Esophagus squamous epithelium (tissue), 5 donors: ENCODE results near the gene UPK2. TPM values are rescaled to one million over a fixed set of nuclear protein-coding genes. Genes with fewer than 3 reads are reported as not detected.

Experiments
- DNase-seq: peaks from one replicate; lab custom pipeline; 2025; lab: John Stamatoyannopoulos, UW
- H3K27ac ChIP-seq, 4 donors: fragments of 200-600 bp; sonication (generic); one replicate each; pipeline ENCODE4 v1.5.1; 2016 to 2019; ENCODE audit warnings: mild to moderate bottlenecking in 1 of 4
- H3K27me3 ChIP-seq, 4 donors: fragments of 200-600 bp; sonication (generic); 1 replicate in 3 of 4; 2 replicates in 1 of 4; pipeline versions ENCODE4 v1.5.1 to v1.6.0; 2017 to 2021; ENCODE audit warnings: antibody characterized with exemption in 1 of 4
- H3K36me3 ChIP-seq, 3 donors: fragments of 200-600 bp; sonication (generic); one replicate each; pipeline ENCODE4 v1.5.1; 2016 to 2019
- H3K4me1 ChIP-seq, 3 donors: fragments of 200-600 bp; sonication (generic); one replicate each; pipeline ENCODE4 v1.5.1; 2017 to 2019
- H3K4me3 ChIP-seq, 4 donors: fragments of 200-600 bp; sonication (generic); 1 replicate in 3 of 4; 2 replicates in 1 of 4; pipeline ENCODE4 v1.5.1; 2016 to 2019; ENCODE audit warnings: mild to moderate bottlenecking in 2 of 4, moderate library complexity in 1 of 4
- H3K9me3 ChIP-seq, 3 donors: fragments of 200-600 bp; sonication (generic); one replicate each; pipeline ENCODE4 v1.5.1; 2016 to 2019
- POLR2A ChIP-seq, 4 donors: fragments of 450-650 bp; IDR thresholded peaks; one replicate each; pipeline ENCODE4 v1.6.1; 2017; ENCODE audit warnings: antibody characterized with exemption in 4 of 4, mild to moderate bottlenecking in 4 of 4, moderate library complexity in 3 of 4
- WGBS, 2 donors: methylation state at CpG; one replicate each; pipeline ENCODE4 v1.1.5; 2018; 5-methylcytosine and 5-hydroxymethylcytosine counted together
- intact Hi-C: fragments of 100-400 bp; cut with DNase I; formaldehyde crosslinking; loops from one replicate; pipeline ENCODE4 v1.15.0; 2022
- small RNA-seq, 4 donors: library from RNA; depleted of rRNA; stranded (forward); fragments of <200 nt; gene quantifications; one replicate each; pipeline ENCODE3, GENCODE V24; 2016
- total RNA-seq, 4 donors: library from RNA; depleted of rRNA; stranded (reverse); fragments of >200 nt; gene quantifications; one replicate each; pipeline ENCODE4 v1.1.0, GENCODE V29; 2016
- TF ChIP-seq, protein P1 (sequence below), 6 experiments: fragments of 450-650 bp in 4 of 6; fragments of 200-600 bp in 2 of 6; sonication (generic) in 2 of 6; IDR thresholded peaks; one replicate each; pipeline ENCODE4 v1.5.1; 2016 to 2019; ENCODE audit warnings: antibody characterized with exemption in 6 of 6, mild to moderate bottlenecking in 4 of 6, moderate library complexity in 4 of 6
- donor health status: DM: yes; HTN: yes; CAD: no.

Gene UPK2
- total RNA-seq, 4 donors from 2014 or later, result 0.57 TPM; not detected in 3

GRCh38 chr11:118998388-118998717, 42.3 kb downstream of the UPK2 start:
- H3K27ac ChIP-seq, result peak overlapping the region; percentile 87 to 91 (median 88)
- H3K36me3 ChIP-seq, result peaks cover 0 to 42% (median 7%) of the 10 kb centered on the region in 3 donors
- WGBS, 2 donors, result 2 to 20% methylated on average over 1 to 5 of the region's 19 CpGs
- intact Hi-C loops, result no loop called here
- DNase-seq, result no peak
- peaks cover 6 to 34% (median 23%) of the 10 kb centered on the region in 3 donors for H3K4me1 ChIP-seq
- H3K4me3 ChIP-seq, result peak overlapping the region; percentile 67 to 82 (median 78)
- no peaks in the 10 kb centered on the region for H3K9me3 ChIP-seq
- no peaks in the 10 kb centered on the region for H3K27me3 ChIP-seq
- TF ChIP-seq, protein P1, sequence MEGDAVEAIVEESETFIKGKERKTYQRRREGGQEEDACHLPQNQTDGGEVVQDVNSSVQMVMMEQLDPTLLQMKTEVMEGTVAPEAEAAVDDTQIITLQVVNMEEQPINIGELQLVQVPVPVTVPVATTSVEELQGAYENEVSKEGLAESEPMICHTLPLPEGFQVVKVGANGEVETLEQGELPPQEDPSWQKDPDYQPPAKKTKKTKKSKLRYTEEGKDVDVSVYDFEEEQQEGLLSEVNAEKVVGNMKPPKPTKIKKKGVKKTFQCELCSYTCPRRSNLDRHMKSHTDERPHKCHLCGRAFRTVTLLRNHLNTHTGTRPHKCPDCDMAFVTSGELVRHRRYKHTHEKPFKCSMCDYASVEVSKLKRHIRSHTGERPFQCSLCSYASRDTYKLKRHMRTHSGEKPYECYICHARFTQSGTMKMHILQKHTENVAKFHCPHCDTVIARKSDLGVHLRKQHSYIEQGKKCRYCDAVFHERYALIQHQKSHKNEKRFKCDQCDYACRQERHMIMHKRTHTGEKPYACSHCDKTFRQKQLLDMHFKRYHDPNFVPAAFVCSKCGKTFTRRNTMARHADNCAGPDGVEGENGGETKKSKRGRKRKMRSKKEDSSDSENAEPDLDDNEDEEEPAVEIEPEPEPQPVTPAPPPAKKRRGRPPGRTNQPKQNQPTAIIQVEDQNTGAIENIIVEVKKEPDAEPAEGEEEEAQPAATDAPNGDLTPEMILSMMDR (IDR thresholded peaks at IDR 0.05), result no peak
- TF ChIP-seq POLR2A (IDR thresholded peaks at IDR 0.05), result no peak

- no peak for TF ChIP-seq POLR2A (IDR thresholded peaks at IDR 0.05)
- TF ChIP-seq, protein P1 (IDR thresholded peaks at IDR 0.05), result no peak
- intact Hi-C loops, result no loop called here
- no peak for DNase-seq
These were observed 42.7 kb downstream of the UPK2 start for GRCh38 chr11:118998822-118999221.

DNA sequence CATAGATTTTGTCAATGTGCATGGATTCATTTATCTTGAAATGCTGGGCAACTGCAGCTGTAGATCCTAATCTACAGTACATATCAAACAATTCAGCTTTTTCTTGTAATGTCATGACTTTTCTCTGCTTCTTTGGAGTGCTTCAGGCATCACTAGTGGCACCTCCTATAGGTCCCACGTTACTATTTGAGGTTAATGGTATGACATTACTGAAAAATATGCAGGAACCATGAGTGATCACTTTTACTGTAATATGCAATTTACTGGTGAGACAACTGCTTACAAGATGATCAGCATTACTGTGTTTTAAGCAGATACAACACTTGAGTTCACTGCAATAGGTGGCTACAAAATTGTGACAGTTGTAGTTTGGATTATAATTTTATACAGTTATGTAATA, 44.8 kb downstream of the UPK2 start:
- no peak for TF ChIP-seq POLR2A (IDR thresholded peaks at IDR 0.05)
- TF ChIP-seq, protein P1 (IDR thresholded peaks at IDR 0.05), result no peak
- no peak overlapping the region for H3K27ac ChIP-seq
- H3K4me3 ChIP-seq, result no peak overlapping the region
- intact Hi-C loops, result no loop called here
- no peak for DNase-seq
- peaks cover 6 to 34% (median 23%) of the 10 kb centered on the region in 3 donors for H3K4me1 ChIP-seq
- WGBS, 2 donors, result 31 to 38% methylated on average over 1 of the region's 1 CpG
- no peaks in the 10 kb centered on the region for H3K27me3 ChIP-seq
- H3K36me3 ChIP-seq, result peaks cover 0 to 67% (median 7%) of the 10 kb centered on the region in 3 donors
- H3K9me3 ChIP-seq, result no peaks in the 10 kb centered on the region

More at GRCh38 chr11:118998822-118999221, 42.7 kb downstream of the UPK2 start:
- no peaks in the 10 kb centered on the region for H3K27me3 ChIP-seq
- peak overlapping the region; percentile 67 to 82 (median 78) for H3K4me3 ChIP-seq
- peak overlapping the region; percentile 87 to 91 (median 88) for H3K27ac ChIP-seq
- no peaks in the 10 kb centered on the region for H3K9me3 ChIP-seq
- H3K36me3 ChIP-seq, result peaks cover 0 to 46% (median 7%) of the 10 kb centered on the region in 3 donors
- 26 to 36% methylated on average over 6 of the region's 6 CpGs for WGBS, 2 donors
- H3K4me1 ChIP-seq, result peaks cover 6 to 34% (median 23%) of the 10 kb centered on the region in 3 donors

DNA sequence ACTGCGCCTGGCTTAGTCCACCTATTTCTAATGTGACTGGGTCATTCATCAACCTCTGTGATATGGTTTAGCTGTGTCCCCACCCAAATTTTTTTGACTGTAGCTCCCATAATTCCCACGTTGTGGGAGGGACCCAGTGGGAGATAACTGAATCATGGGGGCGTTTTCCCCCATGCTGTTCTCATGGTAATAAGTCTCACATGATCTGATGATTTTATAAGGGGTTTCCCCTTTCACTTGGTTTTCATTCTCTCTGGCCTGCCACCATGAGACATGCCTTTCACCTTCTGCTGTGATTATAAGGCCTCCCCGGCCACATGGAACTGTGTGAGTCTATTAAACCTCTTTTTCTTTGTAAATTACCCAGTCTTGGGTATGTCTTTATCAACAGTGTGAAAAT, 50.6 kb downstream of the UPK2 start:
- no peak for DNase-seq
- 80 to 86% methylated on average over 3 to 4 of the region's 4 CpGs for WGBS, 2 donors
- Histone ChIP-seq H3K27me3 (no peaks in the 10 kb centered on the region), H3K9me3 (no peaks in the 10 kb centered on the region), H3K4me1 (no peaks in the 10 kb centered on the region), H3K27ac (no peak overlapping the region), H3K36me3 (peaks cover 6 to 99% (median 18%) of the 10 kb centered on the region in 3 donors), H3K4me3 (no peak overlapping the region)
- TF ChIP-seq POLR2A (IDR thresholded peaks at IDR 0.05), result no peak
- TF ChIP-seq, protein P1 (IDR thresholded peaks at IDR 0.05), result no peak
- intact Hi-C loops, result no loop called here

Small RNAs within 50 kb of the gene (small RNA-seq; reads per million reads assigned to genes)
- gene AP003392.2 (0 reads per million in 4 donors), gene MIR4492 (0 reads per million in 4 donors), gene RF00017 (0 reads per million in 4 donors), gene RF00019 (0 reads per million in 4 donors), gene RN7SL688P (0 reads per million in 4 donors)

Other genes starting within 250 kb of the UPK2 start
- 10 to 100 TPM; 69.7 to 96.9 (median 84.6) TPM for gene DDX6, start 165.1 kb upstream of the UPK2 start, total RNA-seq
- under 1 TPM in 1 of 4 donors, not detected in 3; 0.06 TPM for gene CXCR5, start 72.4 kb upstream of the UPK2 start, total RNA-seq
- gene BCL9L, start 30.4 kb upstream of the UPK2 start, total RNA-seq, result 10 to 100 TPM; 16.4 to 29.6 (median 18.9) TPM
- not detected for gene FOXR1, start 15.5 kb downstream of the UPK2 start, total RNA-seq
- 10 to 100 TPM in 3 of 4 donors, 1 to 10 TPM in 1; 9.2 to 58.9 (median 29.4) TPM for gene CENATAC, start 41.8 kb downstream of the UPK2 start, total RNA-seq
- gene RPS25, start 62.0 kb downstream of the UPK2 start, total RNA-seq, result 1,000 to 10,000 TPM in 3 of 4 donors, 100 to 1,000 TPM in 1; 729 to 2,261 (median 1,537) TPM
- gene TRAPPC4, start 62.5 kb downstream of the UPK2 start, total RNA-seq, result 10 to 100 TPM; 26.5 to 44.4 (median 41.2) TPM
- gene SLC37A4, start 74.6 kb downstream of the UPK2 start, total RNA-seq, result 10 to 100 TPM in 3 of 4 donors, 1 to 10 TPM in 1; 6.9 to 13.9 (median 11.5) TPM
- gene HYOU1, start 100.9 kb downstream of the UPK2 start, total RNA-seq, result 10 to 100 TPM; 44.1 to 93.8 (median 65.4) TPM
- 10 to 100 TPM; 15.2 to 28.4 (median 18.2) TPM for gene VPS11, start 111.5 kb downstream of the UPK2 start, total RNA-seq
- gene HMBS, start 128.6 kb downstream of the UPK2 start, total RNA-seq, result 10 to 100 TPM in 3 of 4 donors, 1 to 10 TPM in 1; 9.9 to 22.1 (median 14.2) TPM
- gene DPAGT1, start 145.6 kb downstream of the UPK2 start, total RNA-seq, result 10 to 100 TPM; 18.5 to 29.9 (median 26.7) TPM
- 10 to 100 TPM in 1 of 4 donors, 1 to 10 TPM in 3; 5.1 to 12.8 (median 8.0) TPM for gene C2CD2L, start 151.0 kb downstream of the UPK2 start, total RNA-seq
- 10 to 100 TPM in 3 of 4 donors, 1 to 10 TPM in 1; 7.0 to 33.2 (median 13.9) TPM for gene HINFP, start 165.3 kb downstream of the UPK2 start, total RNA-seq
- under 1 TPM; 0.15 to 0.94 (median 0.39) TPM for gene ABCG4, start 192.8 kb downstream of the UPK2 start, total RNA-seq
- 10 to 100 TPM; 31.5 to 83.3 (median 67.5) TPM for gene NLRX1, start 212.4 kb downstream of the UPK2 start, total RNA-seq
- under 1 TPM in 1 of 4 donors, not detected in 3; under 0.01 TPM for gene NHERF4, start 229.2 kb downstream of the UPK2 start, total RNA-seq